ENCODE data around the gene EVC2. TPM values are rescaled to one million over a fixed set of nuclear protein-coding genes. Genes with fewer than 3 reads are reported as not detected.

The EVC2 gene
- total and polyA plus RNA-seq, 9 of the 15 experiments (the other 6 are each of a cell fraction or from before 2014, with no cell fraction given), result 0.03 to 0.55 (median 0.38) TPM; not detected in 1

DNA sequence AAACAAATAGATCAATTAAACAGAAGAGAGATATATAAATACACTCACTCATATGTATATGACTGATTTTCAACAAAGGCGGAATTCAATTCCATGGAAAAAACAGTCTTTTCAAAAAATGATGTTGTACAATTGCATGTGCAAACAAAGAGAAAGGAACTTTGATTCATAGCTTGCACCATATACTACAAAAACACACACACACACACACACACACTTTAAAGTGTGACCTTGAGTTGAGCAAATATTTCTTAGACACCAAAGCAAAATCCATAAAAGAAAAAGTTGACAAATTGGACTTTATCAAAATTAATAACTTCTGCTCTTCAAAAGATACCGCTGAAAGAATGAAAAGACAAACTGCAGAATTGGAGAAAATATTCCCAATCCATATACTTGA, 168.8 kb downstream of the EVC2 start (continued):
- TF ChIP-seq, protein P1, sequence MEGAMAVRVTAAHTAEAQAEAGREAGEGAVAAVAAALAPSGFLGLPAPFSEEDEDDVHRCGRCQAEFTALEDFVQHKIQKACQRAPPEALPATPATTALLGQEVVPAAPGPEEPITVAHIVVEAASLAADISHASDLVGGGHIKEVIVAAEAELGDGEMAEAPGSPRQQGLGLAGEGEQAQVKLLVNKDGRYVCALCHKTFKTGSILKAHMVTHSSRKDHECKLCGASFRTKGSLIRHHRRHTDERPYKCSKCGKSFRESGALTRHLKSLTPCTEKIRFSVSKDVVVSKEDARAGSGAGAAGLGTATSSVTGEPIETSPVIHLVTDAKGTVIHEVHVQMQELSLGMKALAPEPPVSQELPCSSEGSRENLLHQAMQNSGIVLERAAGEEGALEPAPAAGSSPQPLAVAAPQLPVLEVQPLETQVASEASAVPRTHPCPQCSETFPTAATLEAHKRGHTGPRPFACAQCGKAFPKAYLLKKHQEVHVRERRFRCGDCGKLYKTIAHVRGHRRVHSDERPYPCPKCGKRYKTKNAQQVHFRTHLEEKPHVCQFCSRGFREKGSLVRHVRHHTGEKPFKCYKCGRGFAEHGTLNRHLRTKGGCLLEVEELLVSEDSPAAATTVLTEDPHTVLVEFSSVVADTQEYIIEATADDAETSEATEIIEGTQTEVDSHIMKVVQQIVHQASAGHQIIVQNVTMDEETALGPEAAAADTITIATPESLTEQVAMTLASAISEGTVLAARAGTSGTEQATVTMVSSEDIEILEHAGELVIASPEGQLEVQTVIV (CRISPR knock-in tag; IDR thresholded peaks at IDR 0.05; ENCODE audit: borderline replicate concordance), result no peak
- TF ChIP-seq ZNF224 (CRISPR knock-in tag; IDR thresholded peaks at IDR 0.05), result no peak
- TF ChIP-seq POLR2B (IDR thresholded peaks at IDR 0.05; ENCODE audit: low read depth, partially characterized antibody), result no peak
- TF ChIP-seq, protein P2, sequence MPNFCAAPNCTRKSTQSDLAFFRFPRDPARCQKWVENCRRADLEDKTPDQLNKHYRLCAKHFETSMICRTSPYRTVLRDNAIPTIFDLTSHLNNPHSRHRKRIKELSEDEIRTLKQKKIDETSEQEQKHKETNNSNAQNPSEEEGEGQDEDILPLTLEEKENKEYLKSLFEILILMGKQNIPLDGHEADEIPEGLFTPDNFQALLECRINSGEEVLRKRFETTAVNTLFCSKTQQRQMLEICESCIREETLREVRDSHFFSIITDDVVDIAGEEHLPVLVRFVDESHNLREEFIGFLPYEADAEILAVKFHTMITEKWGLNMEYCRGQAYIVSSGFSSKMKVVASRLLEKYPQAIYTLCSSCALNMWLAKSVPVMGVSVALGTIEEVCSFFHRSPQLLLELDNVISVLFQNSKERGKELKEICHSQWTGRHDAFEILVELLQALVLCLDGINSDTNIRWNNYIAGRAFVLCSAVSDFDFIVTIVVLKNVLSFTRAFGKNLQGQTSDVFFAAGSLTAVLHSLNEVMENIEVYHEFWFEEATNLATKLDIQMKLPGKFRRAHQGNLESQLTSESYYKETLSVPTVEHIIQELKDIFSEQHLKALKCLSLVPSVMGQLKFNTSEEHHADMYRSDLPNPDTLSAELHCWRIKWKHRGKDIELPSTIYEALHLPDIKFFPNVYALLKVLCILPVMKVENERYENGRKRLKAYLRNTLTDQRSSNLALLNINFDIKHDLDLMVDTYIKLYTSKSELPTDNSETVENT (CRISPR knock-in tag; IDR thresholded peaks at IDR 0.05), result no peak
- TF ChIP-seq ZNF518B (CRISPR knock-in tag; IDR thresholded peaks at IDR 0.05), result no peak
- TF ChIP-seq ZKSCAN8 (CRISPR knock-in tag; IDR thresholded peaks at IDR 0.05), result no peak
- no peak for TF ChIP-seq BRF2 (IDR thresholded peaks at IDR 0.05; ENCODE audit: borderline replicate concordance, insufficient read depth, insufficient read length)
- TF ChIP-seq RBM34 (IDR thresholded peaks at IDR 0.05; ENCODE audit: borderline replicate concordance, insufficient read depth, low read length), result no peak
- TF ChIP-seq SMAD2 (IDR thresholded peaks at IDR 0.05; ENCODE audit: low read depth, low read length), result no peak
- TF ChIP-seq ZNF24 (IDR thresholded peaks at IDR 0.05), result no peak
